Fibroblast of skin of back (primary cell): Measurements from ENCODE around the gene B4GALT4.
A peak's percentile ranks its signal among the peaks of the same experiment; 100 is the strongest.

ENCODE experiments used
- DNase-seq: peaks from one replicate; pipeline ENCODE4 v3.0.0-alpha.2; 2013

The B4GALT4 gene

GRCh38 chr3:119236756-119237155 lies 3.9 kb downstream of the B4GALT4 start:
- no peak for DNase-seq

DNA sequence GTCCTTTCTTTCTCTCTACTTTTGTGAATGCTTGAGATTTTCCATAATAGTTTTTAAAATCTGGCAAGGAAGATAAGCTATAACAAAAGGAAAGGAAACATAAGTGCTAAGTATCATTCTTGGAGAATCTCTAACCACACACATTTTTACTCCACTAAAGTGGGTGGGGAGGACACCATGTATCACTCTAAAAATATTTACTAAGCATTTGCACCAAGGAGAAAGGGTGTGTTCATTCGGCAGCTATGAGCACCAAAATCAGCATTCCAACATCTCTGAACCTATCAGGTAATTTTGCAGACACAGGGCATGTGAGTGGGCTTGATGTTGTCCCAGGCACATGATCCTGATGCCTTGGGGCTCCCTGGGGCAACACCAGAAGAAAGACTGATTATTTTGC lies 5.5 kb downstream of the B4GALT4 start:
- peak; percentile 89 for DNase-seq

DNA sequence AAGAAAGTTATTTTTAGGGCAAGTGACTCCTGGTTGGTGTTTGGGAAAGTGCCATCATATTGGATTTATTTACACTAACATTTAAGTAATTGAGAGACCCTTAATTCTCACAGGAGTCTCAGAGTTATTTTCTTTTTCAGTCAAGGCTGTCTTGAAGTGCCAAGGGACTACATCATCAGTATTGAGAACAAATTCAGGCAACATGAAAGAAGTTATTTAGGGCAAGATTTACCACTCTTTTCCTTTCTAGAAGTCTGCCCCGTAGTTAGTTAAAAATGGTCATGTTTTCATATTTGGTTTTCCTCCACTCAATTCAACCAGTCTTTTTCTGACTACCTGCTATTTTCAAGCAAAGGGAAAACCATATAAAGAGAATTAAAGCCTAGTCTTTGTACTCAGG lies 6.1 kb downstream of the B4GALT4 start:
- no peak for DNase-seq

DNA sequence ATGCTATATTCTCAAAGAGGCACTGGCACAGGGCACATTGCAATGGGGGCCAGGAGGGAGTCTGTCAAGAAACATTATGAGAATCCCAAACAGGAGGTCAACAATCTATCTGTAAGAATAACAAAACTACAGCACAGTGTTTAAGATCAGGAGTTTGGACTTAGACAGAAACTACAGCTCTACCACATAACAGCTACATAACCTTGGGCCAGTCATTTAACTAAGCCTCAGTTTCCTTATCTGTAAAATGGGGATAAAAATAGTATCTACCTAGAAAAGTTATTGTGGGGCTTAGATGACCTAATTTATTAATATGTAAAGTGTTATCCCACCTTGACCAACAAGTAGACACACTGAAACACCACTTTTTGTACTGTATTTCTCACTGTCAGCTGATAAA lies 9.9 kb downstream of the B4GALT4 start:
- DNase-seq = no peak

- no peak for DNase-seq
These were observed 10.6 kb downstream of the B4GALT4 start for GRCh38 chr3:119230071-119230470.

DNA sequence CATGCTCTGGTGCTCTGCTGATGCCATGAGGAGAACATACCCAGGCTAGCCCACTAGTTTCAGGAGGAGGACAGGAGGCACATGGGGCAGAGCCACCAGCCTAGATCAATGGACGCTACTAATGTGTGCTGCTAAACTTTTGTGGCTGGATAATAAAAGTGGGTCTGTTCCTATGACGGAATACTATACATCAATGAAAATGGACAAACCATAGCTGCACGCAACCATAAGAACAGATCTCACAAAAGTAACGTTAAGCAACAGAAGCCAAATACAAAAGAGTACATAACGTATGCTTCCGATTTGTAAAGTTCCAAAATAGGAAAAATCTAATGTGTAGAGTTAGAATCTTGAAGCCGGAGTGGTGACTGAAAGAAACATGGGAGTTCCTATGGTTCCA lies 11.5 kb downstream of the B4GALT4 start:
- DNase-seq = no peak

DNA sequence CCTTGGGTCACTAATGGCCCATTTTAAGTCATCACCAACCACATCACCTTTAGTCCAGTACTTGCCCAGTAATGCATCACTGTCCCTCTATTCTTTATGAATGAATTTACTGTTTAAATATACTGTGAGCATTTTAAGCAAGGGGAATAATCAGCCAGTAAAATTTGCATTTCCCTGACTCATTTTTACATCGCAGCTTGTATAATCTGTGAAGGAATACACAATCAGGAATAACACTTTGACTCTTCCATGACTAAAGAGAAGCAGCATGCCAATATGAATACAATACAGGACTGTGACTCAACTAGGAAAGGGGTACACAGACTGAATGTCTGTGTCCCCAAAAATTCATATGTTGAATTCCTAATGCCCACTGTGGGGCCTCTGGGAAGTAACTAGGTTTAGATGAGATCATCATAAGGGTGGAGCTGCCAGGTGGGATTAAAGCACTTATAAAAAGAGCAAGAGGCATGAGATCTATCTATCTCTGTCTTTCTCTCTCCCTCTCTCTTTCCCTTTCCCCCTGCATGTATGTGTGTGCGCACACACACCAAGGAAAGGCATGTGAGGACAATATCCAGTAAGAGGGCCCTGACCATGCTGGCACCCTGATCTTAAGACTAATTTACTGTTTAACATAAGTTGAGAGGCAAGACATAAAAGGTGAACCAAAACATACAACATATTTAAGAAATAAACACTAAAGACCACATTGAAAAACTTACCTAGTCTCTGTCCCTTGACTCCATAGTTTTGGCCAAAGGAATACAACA lies 12.1 kb downstream of the B4GALT4 start:
- no peak for DNase-seq

- no peak for DNase-seq
These were observed 13.4 kb downstream of the B4GALT4 start for GRCh38 chr3:119227070-119227850.

GRCh38 chr3:119225121-119225520 lies 15.6 kb downstream of the B4GALT4 start:
- DNase-seq = no peak

GRCh38 chr3:119223511-119223910 lies 17.2 kb downstream of the B4GALT4 start:
- DNase-seq = no peak

- no peak for DNase-seq
These were observed 18.3 kb downstream of the B4GALT4 start for GRCh38 chr3:119222391-119222790.

DNA sequence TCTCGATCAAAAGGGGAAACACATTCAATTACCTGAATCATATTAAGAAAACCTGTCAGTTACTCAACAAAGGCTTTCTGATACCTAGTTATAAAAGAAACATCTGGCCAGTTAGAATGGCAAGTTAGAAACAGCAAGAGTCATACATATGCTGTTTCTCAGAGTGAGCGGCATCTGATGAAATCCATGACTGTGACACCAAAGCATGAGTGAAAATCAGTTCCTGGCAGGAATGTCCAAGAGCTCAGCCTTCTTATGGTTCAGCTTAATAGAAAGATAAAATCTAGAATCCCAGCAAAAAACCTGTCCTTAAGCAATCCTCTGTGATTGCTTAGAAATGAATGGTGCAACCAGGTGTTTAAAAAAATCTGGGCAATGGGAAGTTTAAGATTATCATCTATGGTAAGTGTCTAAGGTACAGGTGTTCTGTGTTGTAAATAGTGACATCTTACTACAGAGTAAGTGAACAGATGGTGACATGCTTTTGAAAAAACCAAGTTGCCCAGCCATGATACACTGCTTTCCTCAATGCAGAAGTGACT lies 18.8 kb downstream of the B4GALT4 start:
- DNase-seq = no peak

DNA sequence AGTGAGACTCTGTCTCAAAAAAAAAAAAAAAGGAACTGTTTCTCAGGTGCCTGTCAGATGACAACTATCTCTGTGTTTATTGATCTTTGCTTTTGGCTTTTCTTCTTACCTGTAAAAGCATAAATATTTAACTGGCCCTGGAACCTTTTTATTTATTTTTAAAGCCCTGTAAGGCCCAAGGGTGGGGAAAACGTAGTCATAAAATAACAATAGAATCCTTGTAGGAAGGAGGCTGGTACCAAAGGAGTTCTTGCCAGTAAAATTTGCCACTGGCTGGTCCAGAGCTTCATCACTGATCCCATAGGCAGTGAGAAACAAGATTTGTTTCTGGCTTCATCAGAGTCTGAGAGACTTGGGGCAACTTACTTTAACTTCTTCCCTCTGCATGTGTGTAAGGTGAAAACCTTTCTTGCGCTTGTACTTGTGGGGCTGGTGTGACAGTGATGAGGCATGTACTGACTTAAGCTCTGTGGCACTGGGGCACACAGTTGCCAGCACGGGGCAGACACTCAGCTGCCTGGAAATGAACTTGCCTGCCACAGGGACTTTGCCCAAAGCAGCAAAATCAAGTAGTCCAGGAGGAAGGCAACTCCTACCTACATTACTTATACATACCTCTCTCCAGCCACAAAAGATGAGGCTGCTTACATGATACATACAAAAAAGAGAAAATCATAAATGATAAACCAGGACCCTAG lies 19.6 kb downstream of the B4GALT4 start:
- no peak for DNase-seq

GRCh38 chr3:119220198-119220597 lies 20.5 kb downstream of the B4GALT4 start:
- DNase-seq = no peak

DNA sequence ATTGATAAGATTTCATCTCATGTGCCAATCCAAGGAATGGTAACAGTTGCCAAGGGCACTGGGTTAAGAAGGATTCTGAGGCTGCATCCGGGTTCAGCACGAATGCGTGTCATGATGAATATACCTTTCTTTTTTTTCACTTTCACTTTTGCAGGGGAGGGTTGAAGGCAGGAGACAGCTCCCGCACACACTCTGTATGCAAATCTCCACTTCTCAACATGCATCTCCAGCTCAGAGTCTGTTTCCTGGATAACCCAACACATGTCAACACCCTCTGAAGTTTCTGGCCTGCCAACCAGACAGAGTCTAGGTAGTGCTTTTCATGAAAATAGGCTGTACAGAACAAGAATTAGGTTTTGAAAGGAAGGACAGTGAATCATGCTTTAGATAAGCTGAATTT lies 21.6 kb downstream of the B4GALT4 start:
- no peak for DNase-seq

- no peak for DNase-seq
These were observed 28.9 kb downstream of the B4GALT4 start for GRCh38 chr3:119211803-119212202.

GRCh38 chr3:119211193-119211592 lies 29.5 kb downstream of the B4GALT4 start:
- DNase-seq = no peak

- no peak for DNase-seq
These were observed 33.2 kb downstream of the B4GALT4 start for GRCh38 chr3:119207512-119207875.

DNA sequence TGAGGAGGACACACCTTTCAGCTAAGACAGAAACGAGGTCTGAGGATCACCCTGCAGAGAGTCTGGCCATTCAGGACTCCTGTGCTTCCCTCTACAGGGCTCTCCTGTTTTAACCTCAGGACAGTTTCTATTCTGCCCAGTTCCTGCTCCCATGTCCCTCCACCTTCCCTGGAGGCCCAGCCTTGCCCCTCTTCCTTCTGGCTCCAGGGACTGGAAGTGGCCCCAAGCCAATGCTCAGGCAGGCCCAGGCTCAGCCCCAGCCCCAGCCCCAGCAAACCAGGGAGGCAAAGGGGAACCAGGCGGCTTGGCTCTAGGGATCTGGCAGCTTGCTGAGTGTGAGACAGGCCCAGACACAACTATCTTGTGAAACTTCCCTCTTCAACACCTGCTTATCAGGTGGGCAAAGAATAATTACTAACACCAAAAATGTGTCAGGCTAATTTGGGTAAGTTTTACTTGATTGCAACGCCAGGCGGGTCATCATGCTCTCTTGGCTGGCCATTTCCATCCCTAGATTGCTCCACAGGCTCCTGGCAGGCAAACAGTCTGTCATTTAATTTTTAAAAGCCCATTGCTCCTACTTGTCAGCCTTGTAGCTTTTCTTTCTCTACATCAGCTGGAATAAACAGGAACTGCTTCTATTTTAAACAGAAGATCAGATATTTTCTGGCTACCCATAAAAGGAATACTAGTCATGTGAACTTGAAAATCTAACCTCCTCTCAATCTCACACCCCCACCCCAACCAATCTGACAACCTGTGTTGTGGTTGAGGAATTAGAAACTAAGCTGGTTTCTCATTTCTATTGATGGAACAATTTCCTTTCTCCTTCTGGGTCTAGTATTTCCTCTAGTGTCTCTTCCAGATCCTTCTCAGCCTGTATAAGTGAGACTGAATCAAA lies 33.8 kb downstream of the B4GALT4 start:
- DNase-seq = no peak

- DNase-seq = no peak
These were observed 35.0 kb downstream of the B4GALT4 start for GRCh38 chr3:119205685-119206084.

GRCh38 chr3:119205209-119205608 lies 35.5 kb downstream of the B4GALT4 start:
- DNase-seq = no peak

- DNase-seq = peak; percentile 48
These were observed 44.8 kb downstream of the B4GALT4 start for GRCh38 chr3:119195911-119196310.
